GM19468 (cell line): ENCODE results near the gene RCL1.
A peak's percentile ranks its signal among the peaks of the same experiment; 100 is the strongest.
"Not testable (repeated sequence)": the region's sequence is repeated elsewhere in the genome, so short reads cannot be mapped to it uniquely, and the experiment has no call there.

Source experiments
- ATAC-seq: cut with Tn5 transposase; IDR thresholded peaks from one replicate; pipeline ENCODE4 v1.9.1; 2021; ENCODE audit warnings: mild to moderate bottlenecking, moderate library complexity, moderate number of reproducible peaks; ENCODE audit not compliant: unreplicated experiment; ENCODE audit errors: extremely low read depth

Gene RCL1

GRCh38 chr9:4792572-4793458 is at the start of gene RCL1:
TSS of gene RCL1 (plus strand) at chr9:4792944. CDS start at chr9:4793092, 148 bp downstream.
- ATAC-seq: peak; percentile 99

GRCh38 chr9:4743131-4743875 is 49.4 kb upstream of the RCL1 start:
- no peak for ATAC-seq

- ATAC-seq: no peak
These were observed 46.3 kb upstream of the RCL1 start for GRCh38 chr9:4746278-4747030.

- no peak for ATAC-seq
These were observed 44.1 kb upstream of the RCL1 start for GRCh38 chr9:4748612-4749011.

- no peak for ATAC-seq
These were observed 42.6 kb upstream of the RCL1 start for GRCh38 chr9:4750023-4750673.

- not testable (repeated sequence) for ATAC-seq
These were observed 38.2 kb upstream of the RCL1 start for GRCh38 chr9:4754530-4754929.

- ATAC-seq: no peak
These were observed 37.6 kb upstream of the RCL1 start for GRCh38 chr9:4755026-4755609.

GRCh38 chr9:4756420-4756819 is 36.3 kb upstream of the RCL1 start:
- no peak for ATAC-seq

GRCh38 chr9:4760122-4760521 is 32.6 kb upstream of the RCL1 start:
- ATAC-seq: no peak

GRCh38 chr9:4762108-4762885 is 30.4 kb upstream of the RCL1 start:
- peak; percentile 45 for ATAC-seq

- ATAC-seq: no peak
These were observed 29.7 kb upstream of the RCL1 start for GRCh38 chr9:4762886-4763541.

- no peak for ATAC-seq
These were observed 28.7 kb upstream of the RCL1 start for GRCh38 chr9:4764033-4764432.

GRCh38 chr9:4768681-4769080 is 24.1 kb upstream of the RCL1 start:
- ATAC-seq: no peak

GRCh38 chr9:4769321-4770080 is 23.2 kb upstream of the RCL1 start:
- no peak for ATAC-seq

GRCh38 chr9:4771788-4772187 is 21.0 kb upstream of the RCL1 start:
- no peak for ATAC-seq

GRCh38 chr9:4774209-4774608 is 18.5 kb upstream of the RCL1 start:
- ATAC-seq: no peak

- ATAC-seq: not testable (repeated sequence)
These were observed 17.8 kb upstream of the RCL1 start for GRCh38 chr9:4774958-4775357.

- ATAC-seq: no peak
These were observed 12.1 kb upstream of the RCL1 start for GRCh38 chr9:4780651-4781050.
